HepG2 (cell line): ENCODE results near the gene OR2B2. TPM values are rescaled to one million over a fixed set of nuclear protein-coding genes. Genes with fewer than 3 reads are reported as not detected.

Source experiments
- ARNT ChIP-seq: fragments of 450-650 bp; IDR thresholded peaks from 2 replicates; pipeline ENCODE4 v1.6.1; 2017
- ASH2L ChIP-seq: fragments of 300-600, 200-600 bp; sonication (generic); IDR thresholded peaks from 2 replicates; pipeline ENCODE4 v1.7.0; 2017; ENCODE audit warnings: low read depth, mild to moderate bottlenecking, moderate library complexity, mixed read lengths, low read length; ENCODE audit not compliant: insufficient read length
- CEBPB ChIP-seq: IDR thresholded peaks from 2 replicates; pipeline ENCODE4 v1.6.1; 2011; ENCODE audit warnings: low read depth, low read length, improper control_type of control experiment, borderline replicate concordance
- ETS1 ChIP-seq: sonication (generic); formaldehyde crosslinking; IDR thresholded peaks from 2 replicates; pipeline ENCODE4 v1.4.0; 2020; ENCODE audit warnings: missing genetic modification reagents
- FOSL1 ChIP-seq: sonication (generic); formaldehyde crosslinking; IDR thresholded peaks from 2 replicates; pipeline ENCODE4 v1.9.0; 2021; ENCODE audit warnings: missing genetic modification reagents, borderline replicate concordance
- GRHL1 ChIP-seq: sonication (generic); formaldehyde crosslinking; conservative IDR thresholded peaks from 2 replicates; pipeline ENCODE4 v1.8.0; 2022; ENCODE audit warnings: missing genetic modification reagents
- HCFC1 ChIP-seq: fragments of 150-350 bp; IDR thresholded peaks from 2 replicates; pipeline ENCODE4 v1.6.1; 2014; ENCODE audit warnings: low read depth, low read length
- HNRNPL ChIP-seq: fragments of 200-400 bp; formaldehyde crosslinking; IDR thresholded peaks from 2 replicates; pipeline ENCODE4 v1.6.1; 2017; ENCODE audit warnings: mild to moderate bottlenecking, low read depth, low read length
- IKZF5 ChIP-seq: IDR thresholded peaks from 2 replicates; pipeline ENCODE4 v1.6.1; 2018; ENCODE audit warnings: missing genetic modification reagents, mild to moderate bottlenecking, missing compliant biosample characterization
- NKX3-1 ChIP-seq: sonication (generic); formaldehyde crosslinking; IDR thresholded peaks from 2 replicates; pipeline ENCODE4 v1.5.0; 2020; ENCODE audit warnings: missing genetic modification reagents
- NR1H2 ChIP-seq: sonication (generic); formaldehyde crosslinking; IDR thresholded peaks from 2 replicates; pipeline ENCODE4 v1.8.1; 2022; ENCODE audit warnings: low read depth, missing genetic modification reagents, borderline replicate concordance
- PHB2 ChIP-seq: fragments of 450-650 bp; IDR thresholded peaks from 2 replicates; pipeline ENCODE4 v1.6.1; 2018; ENCODE audit not compliant: partially characterized antibody
- POGK ChIP-seq: sonication (generic); formaldehyde crosslinking; conservative IDR thresholded peaks from 2 replicates; pipeline ENCODE4 v1.8.0; 2022; ENCODE audit warnings: mild to moderate bottlenecking, moderate library complexity, missing genetic modification reagents
- SSRP1 ChIP-seq: IDR thresholded peaks from 2 replicates; pipeline ENCODE4 v1.6.1; 2016; ENCODE audit warnings: control low read depth
- TGIF2 ChIP-seq: IDR thresholded peaks from 2 replicates; pipeline ENCODE4 v1.6.1; 2016; ENCODE audit warnings: control low read depth, missing compliant biosample characterization
- THAP11 ChIP-seq: IDR thresholded peaks from 2 replicates; pipeline ENCODE4 v1.6.1; 2016; ENCODE audit warnings: missing biosample characterization, missing genetic modification reagents
- THAP8 ChIP-seq: sonication (generic); formaldehyde crosslinking; IDR thresholded peaks from 2 replicates; pipeline ENCODE4 v1.5.1; 2020; ENCODE audit warnings: missing genetic modification reagents, mild to moderate bottlenecking, borderline replicate concordance
- XRCC5 ChIP-seq: fragments of 200-400 bp; formaldehyde crosslinking; optimal IDR thresholded peaks from 2 replicates; pipeline ENCODE3; 2017; ENCODE audit warnings: mild to moderate bottlenecking, low read length
- YEATS2 ChIP-seq: sonication (generic); formaldehyde crosslinking; IDR thresholded peaks from 2 replicates; pipeline ENCODE4 v1.4.0; 2020; ENCODE audit warnings: missing genetic modification reagents, borderline replicate concordance
- ZBTB38 ChIP-seq: sonication (generic); formaldehyde crosslinking; IDR thresholded peaks from 2 replicates; pipeline ENCODE4 v1.5.1; 2020; ENCODE audit warnings: mild to moderate bottlenecking, missing genetic modification reagents
- ZFY ChIP-seq: sonication (generic); formaldehyde crosslinking; IDR thresholded peaks from 2 replicates; pipeline ENCODE4 v1.4.0; 2020; ENCODE audit warnings: missing genetic modification reagents
- ZNF282 ChIP-seq: fragments of 450-650 bp; IDR thresholded peaks from 2 replicates; pipeline ENCODE4 v1.6.1; 2018; ENCODE audit not compliant: partially characterized antibody
- ZNF468 ChIP-seq: sonication (generic); formaldehyde crosslinking; IDR thresholded peaks from 2 replicates; pipeline ENCODE4 v1.8.0; 2022; ENCODE audit warnings: mild to moderate bottlenecking, moderate library complexity, missing genetic modification reagents
- ZNF841 ChIP-seq: sonication (generic); formaldehyde crosslinking; IDR thresholded peaks from 2 replicates; pipeline ENCODE4 v1.8.1; 2023; ENCODE audit warnings: missing genetic modification reagents, borderline replicate concordance
- polyA plus RNA-seq, 8 experiments: library from polyadenylated mRNA; depleted of rRNA in 3 of 8; stranded (reverse) in 7 of 8; unstranded in 1 of 8; fragments of >200 nt; fragmentation: Illumina TruSeq in 4 of 8; extraction: Trizol in 4 of 8; gene quantifications; 2 replicates each; pipeline versions ENCODE4 v1.2.1 to v1.2.3, GENCODE V29; 2011 to 2016; ENCODE audit warnings: low read depth in 4 of 8, missing spikeins in 1 of 8, mixed read lengths in 1 of 8; ENCODE audit not compliant: insufficient read depth in 1 of 8
- total RNA-seq, 5 experiments: library from RNA; depleted of rRNA; stranded (reverse); fragments of >200 nt; fragmentation: Illumina TruSeq; extraction: Trizol; gene quantifications; 2 replicates each; pipeline ENCODE4 v1.2.3, GENCODE V29; 2016; ENCODE audit warnings: low read depth in 1 of 5

Gene OR2B2
- total and polyA plus RNA-seq, 2 of the 13 experiments (the other 11 are each of a cell fraction or from before 2014, with no cell fraction given), result not detected

GRCh38 chr6:27902335-27903314 lies 9.6 kb downstream of the OR2B2 start (continued):
- TF ChIP-seq ASH2L (peak; percentile 96), ARNT (no peak), CEBPB (no peak), NKX3-1 (CRISPR knock-in tag) (0 out of 2 replicates have a peak, but pooled peaks have one; percentile 59), IKZF5 (CRISPR knock-in tag) (peak; percentile 87), HNRNPL (no peak), TGIF2 (0 out of 2 replicates have a peak, but pooled peaks have one; percentile 30), ZNF468 (CRISPR knock-in tag) (peak; percentile 62; the same call in 1 of the 2 replicates), ZFY (0 out of 2 replicates have a peak, but pooled peaks have one; percentile 43), XRCC5 (peak; percentile 75), SSRP1 (CRISPR knock-in tag) (peak; percentile 81; the same call in 1 of the 2 replicates), PHB2 (no peak), ZNF282 (no peak), ETS1 (CRISPR knock-in tag) (no peak), FOSL1 (no peak), THAP8 (CRISPR knock-in tag) (no peak), ZNF841 (CRISPR knock-in tag) (no peak), HCFC1 (no peak), POGK (CRISPR knock-in tag) (no peak), ZBTB38 (CRISPR knock-in tag) (no peak), GRHL1 (CRISPR knock-in tag) (no peak), YEATS2 (CRISPR knock-in tag) (peak; percentile 40; the same call in 1 of the 2 replicates), THAP11 (CRISPR knock-in tag) (peak; percentile 69), NR1H2 (no peak)
